GM12878 (cell line): ENCODE measurements around the gene ACTA2. TPM values are rescaled to one million over a fixed set of nuclear protein-coding genes. Genes with fewer than 3 reads are reported as not detected.

ENCODE experiments used
- ATAC-seq: fragments of 200-7000 bp; cut with Tn5 transposase; 3 replicates; pipeline ENCODE4 v1.9.1; 2020; ENCODE audit warnings: mild to moderate bottlenecking, moderate library complexity
- BruUV-seq: library from RNA; stranded (reverse); fragments of 400-500 nt; replicated peaks from 2 replicates; lab custom pipeline; 2021; lab: Mats Ljungman, UMichigan
- CTCF ChIA-PET: fragments of 300-600 bp; sonication (Branson Sonifier 250); formaldehyde crosslinking; extraction: SDS; loops from one replicate; lab custom pipeline; 2021; ENCODE audit warnings: inconsistent platforms; lab: Yijun Ruan, JAX
- POLR2A ChIA-PET: fragments of 350-600 bp; formaldehyde crosslinking; extraction: SDS; loops from one replicate; lab custom pipeline; 2021; ENCODE audit warnings: inconsistent platforms; lab: Charles Lee
- RAD21 ChIA-PET: fragments of 300-600 bp; sonication (Branson Sonifier 250); formaldehyde crosslinking; loops from one replicate; lab custom pipeline; 2023; ENCODE audit warnings: antibody characterized with exemption; ENCODE audit not compliant: unreplicated experiment; lab: Charles Lee
- SMC1A ChIA-PET: fragments of 300-600 bp; sonication (Branson Sonifier 250); formaldehyde crosslinking; loops from one replicate; lab custom pipeline; 2023; ENCODE audit not compliant: unreplicated experiment, uncharacterized antibody; lab: Charles Lee
- DNase-seq: peaks from one replicate; pipeline ENCODE4 v3.0.0-alpha.2; 2011; ENCODE audit warnings: low read depth, low spot score
- FAIRE-seq: peaks from 3 replicates; lab custom pipeline; 2011; peaks lifted over from hg19 to GRCh38; lab: Jason Lieb, UNC
- H2AFZ ChIP-seq: 2 replicates; pipeline ENCODE4 v1.6.0; 2011; ENCODE audit warnings: low read depth, low read length, control low read depth; ENCODE audit not compliant: control insufficient read depth
- H3K27ac ChIP-seq: 2 replicates; pipeline ENCODE4 v1.5.1; 2011; ENCODE audit warnings: control low read depth; ENCODE audit not compliant: control insufficient read depth, insufficient read depth
- H3K27me3 ChIP-seq, 2 experiments: replicated peaks in 1 of 2; 2 replicates each; pipeline versions ENCODE4 v1.6.0 to v1.6.1; 2011; ENCODE audit warnings: low read length in 1 of 2; ENCODE audit not compliant: control insufficient read depth in 2 of 2, insufficient read depth in 2 of 2
- H3K36me3 ChIP-seq, 2 experiments: 2 replicates each; pipeline ENCODE4 v1.5.1; 2011; ENCODE audit warnings: low read length in 1 of 2; ENCODE audit not compliant: control insufficient read depth in 2 of 2, insufficient read depth in 2 of 2
- H3K4me1 ChIP-seq: 2 replicates; pipeline ENCODE4 v1.6.1; 2011; ENCODE audit warnings: mild to moderate bottlenecking, low read length, moderate library complexity, mixed read lengths; ENCODE audit not compliant: control insufficient read depth, insufficient read depth
- H3K4me2 ChIP-seq: 2 replicates; pipeline ENCODE4 v1.6.0; 2011; ENCODE audit warnings: control low read depth; ENCODE audit not compliant: control insufficient read depth, insufficient read depth
- H3K4me3 ChIP-seq: fragments of 200-600 bp; sonication (generic); 2 replicates; pipeline ENCODE4 v1.5.1; 2016
- H3K79me2 ChIP-seq: 2 replicates; pipeline ENCODE4 v1.6.0; 2011; ENCODE audit warnings: low read length; ENCODE audit not compliant: control insufficient read depth, insufficient read depth
- H3K9ac ChIP-seq: 2 replicates; pipeline ENCODE4 v1.8.0; 2011; ENCODE audit warnings: low read length, control low read depth, mixed read lengths; ENCODE audit not compliant: control insufficient read depth, insufficient read depth
- H3K9me3 ChIP-seq: replicated peaks from 3 replicates; pipeline ENCODE4 v1.5.1; 2011; ENCODE audit warnings: mild to moderate bottlenecking, low read length; ENCODE audit not compliant: control insufficient read depth, insufficient read depth
- H4K20me1 ChIP-seq: 2 replicates; pipeline ENCODE4 v1.6.0; 2011; ENCODE audit not compliant: control insufficient read depth, insufficient read depth
- ATF7 ChIP-seq: fragments of 450-650 bp; IDR thresholded peaks from 2 replicates; pipeline ENCODE4 v1.6.1; 2016; ENCODE audit warnings: low read depth, mild to moderate bottlenecking
- BMI1 ChIP-seq: fragments of 450-650 bp; IDR thresholded peaks from 2 replicates; pipeline ENCODE4 v1.6.1; 2016; ENCODE audit warnings: mild to moderate bottlenecking, moderate library complexity, borderline replicate concordance
- CHD4 ChIP-seq: fragments of 200-600 bp; sonication (generic); IDR thresholded peaks from 2 replicates; pipeline ENCODE4 v1.6.1; 2016; ENCODE audit warnings: mild to moderate bottlenecking
- CTCF ChIP-seq, 3 experiments: IDR thresholded peaks in 2 of 3; conservative IDR thresholded peaks in 1 of 3; 2 replicates each; pipeline ENCODE4 v1.5.1; 2011; ENCODE audit warnings: low read depth in 3 of 3, low read length in 3 of 3, mild to moderate bottlenecking in 3 of 3, control low read depth in 2 of 3, moderate library complexity in 2 of 3, inconsistent platforms in 1 of 3, mixed read lengths in 1 of 3; ENCODE audit not compliant: control insufficient read depth in 2 of 3, insufficient read depth in 1 of 3; ENCODE audit errors: extremely low read depth in 1 of 3
- EGR1 ChIP-seq, 2 experiments: IDR thresholded peaks; 1 replicate in 1 of 2; 2 replicates in 1 of 2; pipeline ENCODE4 v1.6.1; 2011 to 2012; ENCODE audit warnings: low read depth in 2 of 2, low read length in 2 of 2, borderline replicate concordance in 1 of 2, mild to moderate bottlenecking in 1 of 2, moderate library complexity in 1 of 2
- ETV6 ChIP-seq, 2 experiments: fragments of 450-650 bp in 1 of 2; IDR thresholded peaks in 1 of 2; conservative IDR thresholded peaks in 1 of 2; 2 replicates each; pipeline ENCODE4 v1.6.1; 2014; ENCODE audit warnings: antibody characterized with exemption in 1 of 2, borderline replicate concordance in 1 of 2, low read depth in 1 of 2, mild to moderate bottlenecking in 1 of 2, moderate library complexity in 1 of 2
- FOXM1 ChIP-seq: IDR thresholded peaks from 2 replicates; pipeline ENCODE4 v1.6.1; 2012; ENCODE audit warnings: low read depth, mild to moderate bottlenecking, inconsistent platforms, low read length, moderate library complexity
- IKZF1 ChIP-seq: fragments of 450-650 bp; conservative IDR thresholded peaks from 2 replicates; pipeline ENCODE4 v1.6.1; 2017; ENCODE audit warnings: antibody characterized with exemption, mild to moderate bottlenecking
- IKZF2 ChIP-seq, 2 experiments: fragments of 450-650 bp; IDR thresholded peaks; 2 replicates each; pipeline ENCODE4 v1.6.1; 2017; ENCODE audit warnings: mild to moderate bottlenecking in 2 of 2, moderate library complexity in 2 of 2
- MYB ChIP-seq: fragments of 150-350 bp; IDR thresholded peaks from 2 replicates; pipeline ENCODE4 v1.6.1; 2014; ENCODE audit warnings: mild to moderate bottlenecking, low read depth, low read length, borderline replicate concordance
- NBN ChIP-seq: fragments of 450-650 bp; IDR thresholded peaks from 2 replicates; pipeline ENCODE4 v1.6.1; 2016
- POLR2AphosphoS2 ChIP-seq: IDR thresholded peaks from 2 replicates; pipeline ENCODE4 v1.6.1; 2011; ENCODE audit warnings: low read depth, mild to moderate bottlenecking, low read length, improper control_type of control experiment, moderate library complexity
- RAD21 ChIP-seq: IDR thresholded peaks from 2 replicates; pipeline ENCODE4 v1.6.1; 2011; ENCODE audit warnings: mild to moderate bottlenecking, low read depth, low read length, moderate library complexity; ENCODE audit not compliant: insufficient read depth
- RUNX3 ChIP-seq: IDR thresholded peaks from 2 replicates; pipeline ENCODE4 v1.6.1; 2012; ENCODE audit warnings: low read length, inconsistent platforms
- SMC3 ChIP-seq: IDR thresholded peaks from 2 replicates; pipeline ENCODE4 v1.6.1; 2011; ENCODE audit warnings: low read length, improper control_type of control experiment, borderline replicate concordance
- YBX1 ChIP-seq: fragments of 450-650 bp; IDR thresholded peaks from 2 replicates; pipeline ENCODE4 v1.6.1; 2016; ENCODE audit warnings: antibody characterized with exemption
- ZNF592 ChIP-seq: fragments of 450-650 bp; IDR thresholded peaks from 2 replicates; pipeline ENCODE4 v1.6.1; 2017; ENCODE audit warnings: mild to moderate bottlenecking, moderate library complexity
- WGBS: methylation state at CpG from one replicate; pipeline ENCODE4 v1.1.6; 2016; ENCODE audit warnings: low lambda C conversion rate; ENCODE audit not compliant: insufficient replicate concordance, insufficient coverage; ENCODE audit errors: missing lambda C conversion rate; 5-methylcytosine and 5-hydroxymethylcytosine counted together
- in situ Hi-C: fragments of 300-500 bp; cut with MboI; formaldehyde crosslinking; loops from 9 replicates; pipeline ENCODE4 v1.14.3; 2018; ENCODE audit warnings: mixed read lengths
- intact Hi-C: fragments of 100-400 bp; cut with micrococcal nuclease; formaldehyde crosslinking; loops from one replicate; pipeline ENCODE4 v1.14.2; 2022; ENCODE audit not compliant: unreplicated experiment
- polyA plus RNA-seq, 11 experiments: library from polyadenylated mRNA; depleted of rRNA in 4 of 11; unstranded in 6 of 11; stranded (reverse) in 5 of 11; fragments of >200 nt; fragmentation: Nextera tagmentation in 4 of 11; fragmentation: Illumina TruSeq in 1 of 11; extraction: Ambion mirVana in 4 of 11; extraction: Trizol in 1 of 11; gene quantifications; 1 replicate in 1 of 11; 2 replicates in 10 of 11; pipeline versions ENCODE4 v1.2.1 to v1.2.3, GENCODE V29; 2011 to 2016; ENCODE audit warnings: inconsistent platforms in 2 of 11, missing spikeins in 2 of 11, low read depth in 1 of 11
- total RNA-seq, 4 experiments: library from RNA; depleted of rRNA in 3 of 4; stranded (reverse); fragments of >200 nt in 3 of 4; fragmentation: Illumina TruSeq in 1 of 4; extraction: Trizol in 1 of 4; gene quantifications; 2 replicates each; pipeline versions ENCODE4 v1.2.1 to v1.2.3, GENCODE V29; 2013 to 2021

ACTA2 gene
- total and polyA plus RNA-seq, 10 of the 15 experiments (the other 5 are each of a cell fraction or from before 2014, with no cell fraction given): 7.4 to 78.2 (median 32.4) TPM

GRCh38 chr10:88986549-88987242 lies 34.1 kb upstream of the ACTA2 start:
- ChIA-PET SMC1A (interaction anchor here (0.6 to 8.7 kb wide), 39 partner anchors 8 to 422 kb away, joined by 3 to 114 read pairs (median 5); partner anchors contain the start of gene CH25H), RAD21 (interaction anchor here (0.6 to 2.1 kb wide), 36 partner anchors 8 to 260 kb away, joined by 3 to 39 read pairs (median 5); partner anchors contain the start of gene CH25H), POLR2A (interaction anchor here (1.0 to 1.8 kb wide), 6 partner anchors 10 to 54 kb away, joined by 3 to 8 read pairs (median 6); no protein-coding TSS in a partner anchor), CTCF (interaction anchor here (0.6 to 10.6 kb wide), 67 partner anchors 8 to 1171 kb away, joined by 3 to 250 read pairs (median 5); partner anchors contain the start of genes CH25H, IFIT5 and STAMBPL1)
- H3K9me3 ChIP-seq: no peaks in the 10 kb centered on the region
- 38% methylated on average over 2 of the region's 2 CpGs for WGBS
- H2AFZ ChIP-seq: no peak overlapping the region
- in situ Hi-C loops (no loop called here), intact Hi-C loops (loop anchor here (1.0 kb wide), 1 partner anchor 51 kb away; no protein-coding TSS in a partner anchor)
- H3K9ac ChIP-seq: no peak overlapping the region
- no peaks in the 10 kb centered on the region for H3K36me3 ChIP-seq
- H3K27ac ChIP-seq: no peak overlapping the region; the same call in 1 of the 2 replicates
- BruUV-seq: no TSS peak
- FAIRE-seq (no peak), ATAC-seq (no peak), DNase-seq (no peak)
- H3K4me2 ChIP-seq: peak overlapping the region; percentile 45
- H3K4me1 ChIP-seq: peaks cover 10% of the 10 kb centered on the region
- no peaks in the 10 kb centered on the region for H3K27me3 ChIP-seq
- no peaks in the 10 kb centered on the region for H4K20me1 ChIP-seq
- peaks cover 30% of the 10 kb centered on the region for H3K79me2 ChIP-seq
- no peak overlapping the region for H3K4me3 ChIP-seq
- peak; percentile 97 to 100 for TF ChIP-seq ETV6 (conservative IDR thresholded peaks at IDR 0.05 in 1 of 2, IDR thresholded peaks at IDR 0.05 in 1 of 2; ENCODE audit: borderline replicate concordance in 1 of 2, low read depth in 1 of 2)
- TF ChIP-seq CTCF (IDR thresholded peaks at IDR 0.05 in 2 of 3, conservative IDR thresholded peaks at IDR 0.05 in 1 of 3; ENCODE audit: control insufficient read depth in 2 of 3, extremely low read depth in 1 of 3, insufficient read depth in 1 of 3, low read depth in 3 of 3, low read length in 3 of 3): peak; percentile 51 to 64 (median 52); a peak in 5 of 6 replicates
- TF ChIP-seq ATF7: peak; percentile 89
- no peak for TF ChIP-seq POLR2AphosphoS2
- 0 out of 2 replicates have a peak, but pooled peaks have one; percentile 15 for TF ChIP-seq NBN
- TF ChIP-seq CHD4: no peak
- peak; percentile 88 for TF ChIP-seq IKZF1
- peak; percentile 61 for TF ChIP-seq RUNX3
- peak in 1 of 2 experiments; percentile 73; a peak in 1 of 3 replicates for TF ChIP-seq EGR1 (IDR thresholded peaks at IDR 0.05; ENCODE audit: borderline replicate concordance in 1 of 2, low read depth in 2 of 2, low read length in 2 of 2)
- no peak for TF ChIP-seq BMI1
- TF ChIP-seq FOXM1: 0 out of 2 replicates have a peak, but pooled peaks have one; percentile 10
- peak; percentile 14 to 41; a peak in 1 of 4 replicates for TF ChIP-seq IKZF2 (IDR thresholded peaks at IDR 0.05)
- TF ChIP-seq SMC3: peak; percentile 77; the same call in 1 of the 2 replicates
- TF ChIP-seq YBX1: peak; percentile 80; the same call in 1 of the 2 replicates
- TF ChIP-seq RAD21: peak; percentile 78
- TF ChIP-seq MYB: no peak
- peak; percentile 56; the same call in 1 of the 2 replicates for TF ChIP-seq ZNF592
